ENCODE measurements around the gene TBX19.

The TBX19 gene

DNA sequence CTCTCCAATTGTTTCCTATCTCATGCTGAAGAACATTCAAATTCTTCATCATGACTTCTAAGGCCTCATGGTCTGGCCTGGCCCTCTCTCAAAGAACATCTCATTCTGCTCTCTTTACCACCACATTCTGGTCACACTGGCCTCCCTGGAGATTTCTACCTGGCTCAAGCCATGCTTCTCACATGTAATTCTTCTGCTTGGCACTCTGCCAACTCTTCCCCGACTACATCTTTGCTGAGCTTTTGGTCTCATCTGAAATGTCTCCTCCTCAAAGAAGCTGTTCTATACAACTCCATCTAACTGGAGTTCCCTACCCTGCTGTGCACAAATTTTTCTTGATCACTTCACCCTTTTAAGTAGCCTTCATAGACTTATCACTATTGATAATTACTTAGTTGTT is 1.4 kb upstream of the TBX19 start:
- DNase-seq (ENCODE audit: low read depth in 2 of 3, low spot score in 1 of 3): no peak

DNA sequence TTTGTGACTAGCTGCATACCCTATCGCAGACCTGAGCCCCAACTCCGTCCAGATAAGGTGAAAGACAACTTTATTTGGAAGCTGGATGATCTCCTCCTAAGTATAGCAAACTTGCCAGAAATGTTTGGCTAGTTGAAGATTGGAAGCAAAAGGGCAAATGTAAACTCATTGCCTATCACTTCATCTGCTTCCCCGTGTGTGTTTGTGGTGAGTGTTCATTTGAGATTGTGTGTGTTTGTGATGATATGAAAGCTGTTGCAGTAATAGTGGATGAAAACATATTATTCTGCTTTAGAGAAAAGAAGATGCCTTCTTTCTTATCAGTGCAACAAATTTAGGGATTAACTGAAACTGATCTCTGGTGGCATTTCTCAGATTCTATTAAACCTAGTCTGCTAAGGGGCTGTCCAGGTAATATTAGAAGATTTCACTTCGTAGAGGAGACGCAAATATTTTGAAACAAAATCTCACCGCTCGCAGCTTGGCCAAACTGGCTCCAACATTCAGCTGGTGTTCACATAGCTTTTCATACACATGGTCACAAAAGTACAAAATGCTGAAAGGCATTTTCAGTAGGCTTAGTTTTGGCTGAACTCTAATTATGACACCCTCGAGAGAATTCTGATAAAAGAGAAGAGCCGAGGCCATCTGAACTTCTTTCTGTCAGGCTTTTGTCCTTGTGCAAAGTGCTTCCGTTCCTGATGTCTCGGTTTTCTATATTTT is 1.1 kb downstream of the TBX19 start:
- DNase-seq (ENCODE audit: low read depth in 2 of 3, low spot score in 1 of 3): no peak

DNA sequence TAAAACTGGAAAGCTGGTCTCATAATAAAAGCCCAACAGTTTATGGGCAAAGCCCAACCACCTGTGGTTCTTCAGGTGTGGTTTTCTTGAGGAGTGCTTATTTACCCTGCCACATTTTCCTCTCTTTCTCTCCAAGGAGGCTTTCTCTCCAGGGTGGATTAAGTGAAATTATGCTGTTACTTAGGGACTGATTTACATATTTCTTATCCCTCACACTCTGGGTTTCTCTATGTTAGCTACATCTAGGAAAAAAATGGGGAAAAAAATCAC is 4.8 kb downstream of the TBX19 start:
- no peak for DNase-seq (ENCODE audit: low read depth in 2 of 3, low spot score in 1 of 3)

DNA sequence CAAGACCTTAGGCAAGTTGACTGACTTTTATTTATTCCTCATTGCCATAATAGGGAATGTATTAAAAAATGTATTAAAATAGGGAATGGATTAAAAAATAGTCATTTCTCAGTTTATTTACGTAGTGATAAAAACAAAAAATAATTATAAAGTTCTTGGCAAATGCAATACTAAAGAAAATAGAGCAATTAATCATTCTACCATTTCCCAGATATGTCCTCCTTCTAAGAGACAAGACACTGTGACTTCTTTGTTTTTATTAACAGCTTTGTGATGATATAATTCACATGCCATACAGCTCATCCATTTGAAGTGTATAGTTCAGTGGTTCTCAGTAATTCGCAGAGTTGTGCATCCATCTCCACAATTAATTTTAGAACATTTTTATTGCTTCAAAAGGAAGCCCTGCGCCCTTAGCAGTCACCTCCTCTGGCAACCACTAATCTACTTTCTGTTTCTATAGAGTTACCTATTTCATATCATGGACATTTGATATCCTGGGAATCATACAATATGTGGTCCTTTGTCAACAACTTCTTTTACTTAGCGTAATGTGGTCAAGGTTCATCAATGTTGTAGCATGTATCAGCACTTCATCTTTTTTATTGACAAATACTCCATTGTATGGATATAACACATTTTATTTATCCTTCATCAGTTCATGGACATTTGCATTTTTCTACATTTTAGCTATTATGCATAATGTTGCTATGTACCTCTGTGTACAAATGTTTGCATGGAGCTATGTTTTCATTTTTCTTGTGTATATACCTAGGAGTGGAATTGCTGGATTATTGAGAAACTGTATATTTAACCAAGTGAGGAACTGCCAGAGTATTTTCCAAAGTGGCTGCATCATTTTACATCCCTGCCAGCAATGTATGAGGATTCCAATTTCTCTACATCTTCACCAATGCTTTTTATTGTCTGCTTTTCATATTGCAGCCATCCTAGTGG is 5.6 kb downstream of the TBX19 start:
- no peak for DNase-seq (ENCODE audit: low read depth in 2 of 3, low spot score in 1 of 3)

DNA sequence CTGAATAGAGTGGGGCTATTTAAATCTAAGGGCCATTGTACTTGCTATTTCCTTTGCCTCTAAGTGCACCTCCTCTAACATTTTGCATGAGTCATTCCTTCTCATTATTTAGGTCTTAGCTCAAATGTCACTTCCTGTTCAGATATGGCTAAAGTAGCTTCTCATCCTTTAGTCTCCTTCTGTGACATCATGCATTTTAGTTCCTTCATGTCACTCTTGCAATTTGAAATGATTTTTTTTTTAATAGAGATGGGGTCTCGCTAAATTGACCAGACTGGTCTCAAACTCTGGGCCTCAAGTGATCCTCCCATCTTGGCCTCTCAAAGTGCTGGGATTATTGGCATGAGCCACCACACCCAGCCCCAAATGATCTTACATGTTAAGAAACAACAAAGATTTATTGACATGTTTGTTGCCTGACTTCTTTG is 6.6 kb downstream of the TBX19 start:
- no peak for DNase-seq (ENCODE audit: low read depth in 2 of 3, low spot score in 1 of 3)

DNA sequence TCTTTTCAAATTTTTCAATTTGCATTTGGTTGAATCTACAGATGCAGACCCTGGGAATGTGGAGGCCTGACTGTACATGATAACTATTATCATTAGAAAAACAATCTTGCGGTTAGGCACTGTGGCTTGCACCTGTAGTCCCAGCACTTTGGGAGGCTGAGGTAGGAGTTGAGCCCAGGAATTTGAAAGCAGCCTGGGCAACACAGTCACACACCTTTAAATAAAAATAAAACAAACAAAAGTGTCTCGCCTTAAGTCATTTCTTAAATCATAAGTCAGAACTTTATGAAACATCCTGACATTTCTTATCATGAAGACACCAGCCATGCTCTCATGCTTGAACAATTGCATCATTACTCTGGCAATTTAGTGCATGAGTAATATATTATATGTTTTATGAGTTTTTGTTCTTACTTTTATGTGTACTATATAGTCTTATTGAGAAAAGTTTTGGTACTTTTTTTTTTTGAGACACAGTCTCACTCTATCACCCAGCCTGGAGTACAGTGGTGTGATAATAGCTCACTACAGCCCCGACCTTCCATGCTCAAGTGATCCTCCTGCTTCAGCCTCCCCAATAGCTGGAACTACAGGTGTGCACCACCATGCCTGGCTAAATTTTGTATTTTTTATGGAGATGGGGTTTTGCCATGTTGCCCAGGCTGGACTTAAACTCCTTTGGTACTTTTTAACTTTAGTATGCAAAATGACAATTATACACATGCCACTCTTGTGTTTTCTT is 7.8 kb downstream of the TBX19 start:
- DNase-seq (ENCODE audit: low read depth in 2 of 3, low spot score in 1 of 3): no peak

DNA sequence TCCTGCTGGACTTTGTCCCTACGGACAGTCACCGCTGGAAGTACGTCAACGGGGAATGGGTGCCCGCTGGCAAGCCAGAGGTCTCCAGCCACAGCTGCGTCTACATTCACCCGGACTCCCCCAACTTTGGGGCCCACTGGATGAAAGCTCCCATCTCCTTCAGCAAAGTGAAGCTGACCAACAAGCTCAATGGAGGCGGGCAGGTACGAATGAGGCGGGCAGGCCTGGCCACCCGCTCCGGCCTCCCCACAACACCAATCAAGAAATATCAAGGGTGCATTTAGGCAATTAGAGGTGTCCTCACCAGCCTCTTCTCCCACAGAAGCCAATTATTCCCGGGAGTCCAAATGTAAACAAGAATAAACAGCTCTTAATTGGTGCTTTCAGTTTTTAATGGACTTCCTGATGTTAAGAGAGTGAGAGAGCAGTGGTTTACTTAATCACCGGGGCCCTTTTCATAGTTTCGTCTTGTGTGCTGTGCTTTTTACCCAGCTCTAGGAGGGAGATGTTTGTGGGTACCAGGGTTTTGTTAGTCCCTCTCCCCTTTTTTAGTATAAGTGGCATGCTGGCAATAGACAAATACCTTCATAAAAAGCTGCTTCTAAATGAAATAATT is 10.7 kb downstream of the TBX19 start:
- DNase-seq (ENCODE audit: low read depth in 2 of 3, low spot score in 1 of 3): no peak

DNA sequence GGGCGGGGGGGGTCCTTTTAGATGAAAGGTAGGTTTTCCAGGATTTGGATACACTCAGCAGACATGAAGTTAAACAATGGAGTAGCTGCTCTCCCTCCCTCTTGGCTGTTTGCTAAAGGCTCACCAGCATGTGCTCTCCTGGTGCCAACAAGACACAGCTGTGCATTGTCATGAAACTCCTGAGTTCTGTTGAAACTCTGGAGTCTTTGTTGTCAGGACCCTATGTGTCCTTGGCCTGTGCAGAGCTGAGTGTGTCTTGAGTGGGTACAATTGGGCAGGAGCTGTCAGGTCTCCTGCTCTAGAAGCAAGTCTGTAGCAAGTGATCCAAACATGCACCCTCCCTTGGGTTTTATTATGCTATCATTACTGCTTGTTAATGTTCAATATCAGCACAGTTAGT is 12.7 kb downstream of the TBX19 start:
- DNase-seq (ENCODE audit: low read depth in 2 of 3, low spot score in 1 of 3): no peak

DNA sequence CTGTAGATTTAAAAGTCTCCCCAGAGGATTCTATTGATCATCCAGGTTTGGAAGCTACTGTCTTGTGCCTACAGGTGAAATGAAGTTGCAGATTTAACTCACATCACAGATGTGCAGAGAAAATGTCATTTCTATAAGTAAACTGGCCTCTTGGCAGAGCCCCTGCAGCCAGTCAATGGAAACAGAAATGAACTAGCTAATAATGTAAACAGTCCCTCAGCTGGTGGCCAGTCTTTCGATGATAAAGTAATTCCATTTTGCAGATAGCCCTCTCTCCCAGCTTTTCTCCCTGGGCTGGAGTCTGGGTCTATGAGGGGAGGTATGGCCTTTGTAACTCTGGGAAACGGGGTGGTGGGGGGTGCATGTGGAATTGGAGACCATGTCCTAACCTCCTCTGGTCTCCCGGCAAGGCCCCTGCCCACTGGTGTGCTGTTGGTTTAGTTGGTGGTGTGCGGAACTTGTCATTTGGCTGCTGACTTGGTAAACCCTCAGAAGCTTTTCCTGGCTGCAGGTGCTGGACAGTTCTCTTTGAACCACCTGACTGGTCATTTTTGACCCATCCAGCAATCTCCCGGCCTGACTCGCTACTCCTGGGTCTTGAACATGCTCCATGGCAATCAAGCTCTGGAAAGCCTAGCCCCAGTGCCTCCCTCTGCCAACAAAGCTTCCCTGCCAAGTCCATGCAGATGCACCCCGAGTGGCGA is 14.9 kb downstream of the TBX19 start:
- DNase-seq (ENCODE audit: low read depth in 2 of 3, low spot score in 1 of 3): no peak

DNA sequence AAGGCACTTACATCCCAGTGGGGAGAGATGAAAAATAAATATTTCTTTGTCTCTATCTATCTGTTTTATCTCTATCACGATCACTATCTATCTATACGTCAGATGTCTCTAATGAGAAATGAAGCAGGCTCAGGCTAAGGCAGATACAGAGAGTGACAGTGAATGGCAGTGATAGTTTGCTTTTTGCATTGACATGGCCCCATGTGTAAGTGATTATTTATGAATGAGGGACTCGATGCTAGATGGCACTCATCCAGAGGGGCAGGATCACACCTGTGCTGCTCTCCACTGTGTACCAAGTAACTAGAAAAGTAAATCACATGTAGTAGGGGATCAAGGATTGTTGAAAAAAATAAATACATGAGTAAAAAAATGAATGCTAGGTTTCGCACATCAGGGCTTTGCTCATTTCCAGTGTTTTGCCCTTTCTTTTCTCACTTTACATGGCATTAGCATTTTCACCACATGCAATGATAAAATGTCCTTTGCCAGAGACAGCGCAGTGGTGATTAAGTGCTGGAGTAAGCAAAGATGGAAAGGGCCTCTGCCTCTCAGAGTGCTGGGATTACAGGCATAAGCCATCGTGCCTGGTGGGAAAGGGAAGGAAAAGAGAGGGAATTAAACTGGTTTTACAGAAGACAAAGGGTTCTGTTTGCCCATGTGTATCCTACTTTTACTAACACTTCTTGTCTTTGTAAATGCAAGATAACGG is 16.5 kb downstream of the TBX19 start:
- no peak for DNase-seq (ENCODE audit: low read depth in 2 of 3, low spot score in 1 of 3)

DNA sequence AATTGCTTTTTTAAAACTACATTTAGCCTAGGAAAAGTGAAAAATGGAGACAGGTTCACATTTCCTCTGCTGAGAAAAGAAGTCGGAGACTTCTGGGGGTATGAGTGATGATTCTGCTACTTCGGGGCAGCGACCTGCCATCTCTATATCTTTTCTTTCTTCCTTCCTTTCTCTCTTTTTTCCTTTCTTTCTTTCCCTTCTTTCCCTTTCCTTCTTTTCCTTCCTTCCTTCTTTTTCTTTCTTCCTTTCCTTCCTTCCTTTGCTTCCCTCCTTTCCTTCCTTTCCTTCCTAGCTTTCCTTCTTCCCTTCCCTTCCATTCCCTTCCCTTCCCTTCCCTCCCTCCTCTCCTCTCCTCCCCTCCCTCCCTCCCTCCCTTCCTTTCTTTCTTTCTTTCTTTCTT is 17.8 kb downstream of the TBX19 start:
- no peak for DNase-seq (ENCODE audit: low read depth in 2 of 3, low spot score in 1 of 3)

DNA sequence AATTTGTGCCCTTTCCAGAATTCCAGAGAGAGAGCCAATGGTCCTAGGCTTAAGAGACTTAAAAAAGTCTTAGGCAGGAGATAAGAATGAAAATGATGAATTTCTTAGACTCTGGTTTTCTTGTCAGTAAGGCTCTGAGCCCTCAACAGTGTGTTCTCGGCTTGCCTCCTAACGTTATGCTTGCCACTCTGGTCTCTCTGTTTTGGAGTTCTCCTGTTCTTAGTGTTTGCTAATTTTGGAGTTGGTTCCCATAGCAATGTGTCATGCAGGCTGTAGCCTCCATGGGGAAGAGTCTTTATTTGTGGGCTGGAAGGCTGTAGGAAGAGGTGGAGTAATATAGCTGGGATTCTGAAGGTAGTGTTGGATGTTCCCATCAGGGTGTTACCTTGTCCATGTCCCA is 19.9 kb downstream of the TBX19 start:
- DNase-seq (ENCODE audit: low read depth in 2 of 3, low spot score in 1 of 3): no peak

DNA sequence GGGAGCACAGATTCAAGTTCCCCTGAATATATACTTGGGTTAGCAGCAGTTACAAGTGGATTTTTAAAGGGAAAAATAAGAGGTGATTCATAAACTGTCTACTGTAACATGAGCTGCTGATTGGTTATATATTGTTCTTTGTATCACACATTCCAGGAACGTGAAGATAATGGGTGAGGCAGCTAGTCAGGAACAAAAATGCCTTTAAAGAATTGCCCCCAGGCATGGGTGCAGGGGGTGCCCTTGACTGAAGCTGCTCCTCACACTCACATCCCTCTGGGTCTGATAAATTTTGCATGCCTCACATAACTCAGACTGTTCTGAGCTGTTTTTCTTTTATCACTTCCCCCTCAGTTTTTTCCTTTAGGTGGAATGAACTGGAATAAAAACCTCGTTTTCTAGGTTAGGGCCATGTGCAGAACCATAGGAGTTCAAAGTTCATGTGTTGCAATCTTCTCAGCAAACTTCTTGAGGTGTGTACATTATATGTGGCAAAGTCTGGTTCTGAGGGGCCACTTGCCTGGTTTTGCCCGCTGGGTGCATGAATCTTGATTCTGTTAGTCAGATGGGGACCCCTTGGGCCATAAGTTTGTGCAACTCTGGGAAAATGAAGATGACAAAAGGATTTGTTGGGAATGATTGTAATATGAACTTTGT is 21.1 kb downstream of the TBX19 start:
- DNase-seq (ENCODE audit: low read depth in 2 of 3, low spot score in 1 of 3): no peak

DNA sequence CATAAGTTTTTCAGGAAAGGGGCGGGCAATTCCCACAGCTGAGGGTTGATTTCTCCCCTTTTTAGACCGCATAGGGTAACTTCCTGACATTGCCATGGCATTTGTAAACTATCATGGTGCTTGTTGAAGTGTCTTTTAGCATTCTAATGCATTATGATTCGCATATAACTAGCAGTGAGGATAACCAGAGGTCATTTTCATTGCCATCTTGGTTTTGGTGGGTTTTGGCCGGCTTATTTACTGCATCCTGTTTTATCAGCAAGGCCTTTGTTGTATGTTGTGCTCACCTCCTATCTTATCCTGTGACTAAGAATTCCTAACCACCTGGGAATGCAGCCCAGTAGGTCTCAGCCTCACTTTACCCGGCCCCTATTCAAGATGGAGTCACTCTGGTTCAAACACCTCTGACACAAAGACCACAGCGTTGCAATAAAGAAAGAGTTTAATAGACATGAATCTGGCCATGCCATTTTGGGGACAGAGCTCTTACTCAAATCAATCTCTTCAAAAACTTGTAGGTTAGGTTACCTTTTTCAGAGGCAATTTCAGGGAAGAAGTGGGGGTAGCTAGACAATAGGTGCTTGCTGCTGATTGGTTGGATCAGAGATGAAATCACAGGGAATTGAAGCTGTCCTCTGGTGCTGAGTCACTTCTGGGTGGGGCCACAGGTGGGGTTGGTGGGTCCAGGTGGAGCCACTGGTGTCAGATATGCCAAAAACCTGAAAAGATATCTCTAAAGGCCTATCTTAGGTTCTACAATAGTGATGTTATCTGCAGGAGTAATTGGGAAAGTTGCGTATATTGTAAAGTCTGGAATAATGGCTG is 23.3 kb downstream of the TBX19 start:
- DNase-seq (ENCODE audit: low read depth in 2 of 3, low spot score in 1 of 3): no peak

DNA sequence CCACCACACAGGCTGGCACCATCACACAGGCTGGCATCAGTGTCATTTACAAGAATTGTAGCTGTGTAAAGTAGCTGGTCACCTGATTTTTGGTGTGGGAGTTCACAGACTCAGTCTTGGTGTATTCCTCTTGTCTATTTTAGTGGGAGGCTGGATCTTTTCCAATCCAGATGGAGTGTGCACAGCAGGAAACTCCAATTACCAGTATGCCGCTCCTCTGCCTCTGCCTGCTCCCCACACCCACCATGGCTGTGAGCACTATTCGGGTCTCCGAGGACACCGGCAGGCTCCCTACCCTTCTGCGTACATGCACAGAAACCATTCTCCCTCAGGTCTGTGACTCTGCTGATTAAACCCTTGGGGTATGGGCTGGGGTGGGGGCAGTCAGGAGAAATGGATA is 24.2 kb downstream of the TBX19 start:
- DNase-seq (ENCODE audit: low read depth in 2 of 3, low spot score in 1 of 3): no peak

DNA sequence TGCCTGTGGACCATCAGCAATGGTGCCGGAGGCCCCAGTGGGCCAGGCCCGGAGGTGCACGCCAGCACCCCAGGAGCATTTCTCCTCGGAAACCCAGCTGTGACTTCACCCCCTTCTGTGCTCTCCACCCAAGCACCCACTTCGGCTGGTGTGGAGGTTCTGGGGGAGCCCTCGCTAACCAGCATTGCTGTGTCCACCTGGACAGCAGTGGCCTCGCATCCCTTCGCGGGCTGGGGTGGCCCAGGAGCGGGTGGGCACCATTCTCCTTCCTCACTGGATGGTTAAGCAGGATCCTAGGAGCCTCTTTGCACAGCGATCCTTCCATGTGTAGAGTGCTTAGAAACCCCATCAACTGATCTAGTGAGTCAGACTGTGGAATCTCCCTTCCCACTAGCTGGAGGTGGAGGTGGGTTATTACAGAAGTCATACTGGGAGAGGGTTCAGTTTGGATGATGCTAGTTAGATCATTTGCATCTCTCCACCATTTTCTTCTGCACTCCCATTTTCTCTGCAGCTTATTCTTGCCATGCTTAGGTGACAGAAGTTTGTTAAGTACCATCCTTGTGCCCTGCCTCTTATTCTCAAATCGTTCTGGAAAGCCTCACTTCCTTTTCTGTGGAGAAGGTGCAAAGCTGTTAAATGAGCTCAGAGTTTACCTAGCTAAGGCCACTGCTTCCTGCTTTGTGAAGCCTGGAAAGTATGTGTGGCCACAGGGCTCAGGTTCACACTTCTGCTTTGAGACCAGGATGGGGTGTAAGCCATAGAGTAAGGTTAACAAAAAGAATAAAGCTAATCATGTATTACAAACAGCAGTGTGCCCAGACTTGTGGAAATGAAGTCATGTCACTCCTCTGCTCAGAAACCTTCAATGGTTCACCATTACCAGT is 32.3 kb downstream of the TBX19 start:
- no peak for DNase-seq (ENCODE audit: low read depth in 2 of 3, low spot score in 1 of 3)

DNA sequence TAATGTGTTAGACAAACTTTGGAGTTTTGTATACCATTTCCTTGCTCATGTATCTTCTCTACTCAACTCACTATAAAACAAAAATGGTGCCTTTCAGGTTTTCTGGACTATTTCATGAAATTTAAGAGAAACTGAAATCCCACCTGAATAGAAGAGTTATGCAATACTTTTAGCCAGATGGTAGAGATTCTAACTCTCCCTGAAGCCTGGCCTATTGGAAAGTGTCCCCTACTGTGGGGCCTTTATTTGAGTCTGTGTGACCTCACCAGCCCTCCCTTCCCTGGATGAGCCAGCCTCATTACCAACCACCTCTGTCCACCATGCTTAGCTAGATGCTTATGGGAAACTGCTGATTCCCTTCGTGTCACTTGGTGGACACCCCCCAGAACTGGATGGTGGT is 35.5 kb downstream of the TBX19 start:
- no peak for DNase-seq (ENCODE audit: low read depth in 2 of 3, low spot score in 1 of 3)

DNA sequence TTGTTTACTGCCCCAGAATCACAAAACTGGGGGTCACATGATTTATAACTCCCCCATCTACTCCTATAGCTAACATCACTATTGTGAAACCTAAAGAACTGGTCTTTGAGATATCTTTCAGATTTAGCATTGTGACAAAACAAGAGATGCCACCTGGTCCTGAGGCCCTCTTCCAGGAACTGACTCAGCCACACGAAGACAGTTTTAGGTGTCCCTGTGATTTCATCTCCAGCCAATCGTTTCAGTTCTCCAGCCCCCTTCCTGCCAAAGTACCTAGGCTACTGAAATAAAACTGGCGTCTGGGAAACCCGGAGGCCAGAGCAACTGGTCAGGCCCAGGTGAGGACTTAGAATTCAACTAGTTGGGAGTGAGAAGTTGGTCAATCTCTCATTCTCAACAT is 36.6 kb downstream of the TBX19 start:
- DNase-seq (ENCODE audit: low read depth in 2 of 3, low spot score in 1 of 3): no peak
